MM.1S (cell line): ENCODE data around the gene OGFOD3.

Experiments
- DNase-seq: peaks from one replicate; pipeline ENCODE4 v3.0.0-alpha.2; 2015
- H2AFZ ChIP-seq: fragments of 300-600 bp; sonication (generic); 2 replicates; pipeline ENCODE4 v1.6.0; 2016; ENCODE audit warnings: antibody characterized with exemption, low read length
- H3F3A ChIP-seq: fragments of 300-600 bp; sonication (generic); 2 replicates; pipeline ENCODE4 v1.6.1; 2016; ENCODE audit warnings: mild to moderate bottlenecking, antibody characterized with exemption, low read length, moderate library complexity, mixed read lengths; ENCODE audit not compliant: insufficient read depth
- H3K27ac ChIP-seq: fragments of 300-600 bp; sonication (generic); 2 replicates; pipeline ENCODE4 v1.5.1; 2016; ENCODE audit warnings: mild to moderate bottlenecking, low read length
- H3K27me3 ChIP-seq: fragments of 300-600 bp; sonication (generic); replicated peaks from 2 replicates; pipeline ENCODE4 v1.6.0; 2016; ENCODE audit warnings: low read length; ENCODE audit not compliant: insufficient read depth
- H3K36me3 ChIP-seq: fragments of 300-600 bp; sonication (generic); replicated peaks from 2 replicates; pipeline ENCODE4 v1.6.1; 2016; ENCODE audit warnings: mild to moderate bottlenecking, low read length, mixed read lengths; ENCODE audit not compliant: insufficient read depth
- H3K4me1 ChIP-seq: fragments of 300-600 bp; sonication (generic); 2 replicates; pipeline ENCODE4 v1.6.1; 2016; ENCODE audit warnings: low read length, mixed read lengths
- H3K4me2 ChIP-seq: fragments of 300-600 bp; sonication (generic); 2 replicates; pipeline ENCODE4 v1.6.0; 2016; ENCODE audit warnings: low read depth, low read length
- H3K4me3 ChIP-seq: fragments of 300-600 bp; sonication (generic); 2 replicates; pipeline ENCODE4 v1.5.1; 2016; ENCODE audit warnings: low read length, mixed read lengths
- H3K79me2 ChIP-seq: fragments of 300-600 bp; sonication (generic); 2 replicates; pipeline ENCODE4 v1.6.1; 2016; ENCODE audit warnings: mixed run types, low read length, mixed read lengths
- H3K9ac ChIP-seq: fragments of 300-600 bp; sonication (generic); 2 replicates; pipeline ENCODE4 v1.6.1; 2016; ENCODE audit warnings: low read length, mixed read lengths
- H3K9me2 ChIP-seq: fragments of 300-600 bp; sonication (generic); replicated peaks from 2 replicates; pipeline ENCODE4 v1.6.1; 2016; ENCODE audit warnings: mild to moderate bottlenecking, low read length, mixed read lengths; ENCODE audit not compliant: insufficient read depth
- H3K9me3 ChIP-seq: fragments of 300-600 bp; sonication (generic); replicated peaks from 2 replicates; pipeline ENCODE4 v1.6.1; 2016; ENCODE audit warnings: mild to moderate bottlenecking, low read length, mixed read lengths; ENCODE audit not compliant: insufficient read depth
- H4K20me1 ChIP-seq: fragments of 300-600 bp; sonication (generic); 2 replicates; pipeline ENCODE4 v1.6.1; 2016; ENCODE audit warnings: mild to moderate bottlenecking, low read length, moderate library complexity, mixed read lengths; ENCODE audit not compliant: insufficient read depth
- CTCF ChIP-seq: fragments of 300-600 bp; sonication (generic); IDR thresholded peaks from 2 replicates; pipeline ENCODE4 v1.5.1; 2016; ENCODE audit warnings: antibody characterized with exemption, low read length, mixed read lengths
- EZH2 ChIP-seq: fragments of 300-600 bp; sonication (generic); optimal IDR thresholded peaks from 2 replicates; pipeline ENCODE3; 2017; ENCODE audit warnings: low read depth, mild to moderate bottlenecking, antibody characterized with exemption, low read length, mixed read lengths
- EZH2phosphoT487 ChIP-seq: fragments of 300-600 bp; sonication (generic); IDR thresholded peaks from 2 replicates; pipeline ENCODE4 v1.6.1; 2018; ENCODE audit warnings: antibody characterized with exemption, low read length

Gene OGFOD3

GRCh38 chr17:82434216-82434565 is 15.8 kb upstream of the OGFOD3 start:
- Histone ChIP-seq H3F3A (no peaks in the 10 kb centered on the region), H3K27ac (peak overlapping the region; percentile 40; the same call in 1 of the 2 replicates), H3K9me2 (no peaks in the 10 kb centered on the region), H3K9me3 (no peaks in the 10 kb centered on the region), H3K4me2 (peak overlapping the region; percentile 13; the same call in 1 of the 2 replicates), H3K4me1 (peaks cover 15% of the 10 kb centered on the region), H4K20me1 (no peaks in the 10 kb centered on the region), H3K4me3 (no peak overlapping the region), H3K36me3 (no peaks in the 10 kb centered on the region), H2AFZ (no peak overlapping the region), H3K27me3 (no peaks in the 10 kb centered on the region), H3K79me2 (no peaks in the 10 kb centered on the region), H3K9ac (no peak overlapping the region; the same call in 1 of the 2 replicates)
- peak; percentile 56 for DNase-seq
- no peak for TF ChIP-seq CTCF

GRCh38 chr17:82433560-82434215 is 15.3 kb upstream of the OGFOD3 start:
- no peak for TF ChIP-seq CTCF
- no peak for TF ChIP-seq EZH2phosphoT487
- TF ChIP-seq EZH2, result no peak
- no peak overlapping the region for H3K9ac ChIP-seq

GRCh38 chr17:82432017-82432416 is 13.6 kb upstream of the OGFOD3 start:
- DNase-seq, result no peak
- H3K9me2 ChIP-seq, result no peaks in the 10 kb centered on the region
- H3K9me3 ChIP-seq, result no peaks in the 10 kb centered on the region
- no peak overlapping the region for H3K4me3 ChIP-seq
- no peak overlapping the region for H3K9ac ChIP-seq
- no peaks in the 10 kb centered on the region for H4K20me1 ChIP-seq
- H3K27ac ChIP-seq, result no peak overlapping the region
- H3K79me2 ChIP-seq, result no peaks in the 10 kb centered on the region
- no peak for TF ChIP-seq EZH2phosphoT487
- no peaks in the 10 kb centered on the region for H3K27me3 ChIP-seq
- no peaks in the 10 kb centered on the region for H3F3A ChIP-seq
- H3K36me3 ChIP-seq, result no peaks in the 10 kb centered on the region
- no peak overlapping the region for H3K4me2 ChIP-seq
- peaks cover 15% of the 10 kb centered on the region for H3K4me1 ChIP-seq
- no peak overlapping the region for H2AFZ ChIP-seq

More at GRCh38 chr17:82433560-82434215, 15.3 kb upstream of the OGFOD3 start:
- Histone ChIP-seq H3K27me3 (no peaks in the 10 kb centered on the region), H3K27ac (peak overlapping the region; percentile 40; the same call in 1 of the 2 replicates), H3K79me2 (no peaks in the 10 kb centered on the region), H2AFZ (no peak overlapping the region), H3K9me3 (no peaks in the 10 kb centered on the region), H3K4me3 (no peak overlapping the region), H3K4me2 (no peak overlapping the region), H4K20me1 (no peaks in the 10 kb centered on the region), H3K4me1 (peaks cover 15% of the 10 kb centered on the region), H3K36me3 (no peaks in the 10 kb centered on the region), H3K9me2 (no peaks in the 10 kb centered on the region), H3F3A (no peaks in the 10 kb centered on the region)
- no peak for DNase-seq

GRCh38 chr17:82429824-82430223 is 11.4 kb upstream of the OGFOD3 start:
- no peaks in the 10 kb centered on the region for H3K27me3 ChIP-seq
- H3K4me1 ChIP-seq, result peaks cover 9% of the 10 kb centered on the region
- no peaks in the 10 kb centered on the region for H3K9me3 ChIP-seq
- no peak for TF ChIP-seq EZH2phosphoT487
- TF ChIP-seq CTCF, result no peak
- no peak for TF ChIP-seq EZH2
- H3K36me3 ChIP-seq, result no peaks in the 10 kb centered on the region
- H2AFZ ChIP-seq, result no peak overlapping the region
- H3K27ac ChIP-seq, result no peak overlapping the region
- no peak overlapping the region for H3K9ac ChIP-seq
- no peak overlapping the region for H3K4me3 ChIP-seq
- no peaks in the 10 kb centered on the region for H3K79me2 ChIP-seq
- H4K20me1 ChIP-seq, result no peaks in the 10 kb centered on the region
- no peak for DNase-seq
- H3K4me2 ChIP-seq, result no peak overlapping the region
- no peaks in the 10 kb centered on the region for H3F3A ChIP-seq
- no peaks in the 10 kb centered on the region for H3K9me2 ChIP-seq
